SU-DHL-6 (cell line): ENCODE results near the gene FLNA.

Experiments used
- CTCF ChIP-seq: fragments of 200-600 bp; sonication (generic); IDR thresholded peaks from one replicate; pipeline ENCODE4 v1.5.1; 2017; ENCODE audit warnings: antibody characterized with exemption, mild to moderate bottlenecking, low read length, moderate library complexity; ENCODE audit not compliant: insufficient read depth, poor library complexity, severe bottlenecking
- EZH2phosphoT487 ChIP-seq: fragments of 200-600 bp; sonication (generic), shearing (Covaris generic); conservative IDR thresholded peaks from 2 replicates; pipeline ENCODE4 v1.6.1; 2018; ENCODE audit warnings: mild to moderate bottlenecking, antibody characterized with exemption, low read length, moderate library complexity, mixed read lengths

DNA sequence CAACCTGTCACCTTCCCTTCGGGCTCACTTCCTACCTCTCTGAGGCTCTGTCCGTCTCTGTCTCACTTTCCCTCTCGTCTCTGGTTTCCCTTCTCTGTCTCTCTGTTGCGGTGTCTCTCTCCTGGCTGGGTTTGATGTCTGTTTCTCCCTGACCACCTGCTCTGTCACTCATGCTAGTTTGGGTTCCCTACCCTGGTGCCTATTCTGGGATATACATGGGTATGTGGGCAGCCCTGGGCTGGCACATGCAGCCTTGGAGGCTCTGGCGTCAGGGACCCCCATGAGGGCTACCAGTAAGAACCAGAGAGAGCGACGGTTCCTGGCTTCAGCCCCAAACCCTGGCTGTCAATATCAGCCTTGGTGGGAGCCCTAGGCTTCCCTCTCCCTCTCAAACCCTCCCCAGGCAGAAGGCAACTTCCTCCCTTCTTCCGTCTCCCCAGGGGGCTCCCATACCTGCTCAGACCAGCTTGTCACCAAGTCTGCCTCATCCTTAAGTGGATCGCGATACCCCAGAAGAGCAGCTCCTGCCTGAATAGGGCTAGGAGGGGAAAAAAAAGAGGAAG is 34.3 kb upstream of the FLNA start:
- TF ChIP-seq CTCF = no peak
- TF ChIP-seq EZH2phosphoT487 = no peak
